ENCODE data around the gene FAM131C.
A peak's percentile ranks its signal among the peaks of the same experiment; 100 is the strongest.

Gene FAM131C

GRCh38 chr1:16099412-16099811, 26.0 kb upstream of the FAM131C start:
- DNase-seq (ENCODE audit: low spot score) = no peak

GRCh38 chr1:16095447-16095846, 22.0 kb upstream of the FAM131C start:
- no peak for DNase-seq (ENCODE audit: low spot score)

DNA sequence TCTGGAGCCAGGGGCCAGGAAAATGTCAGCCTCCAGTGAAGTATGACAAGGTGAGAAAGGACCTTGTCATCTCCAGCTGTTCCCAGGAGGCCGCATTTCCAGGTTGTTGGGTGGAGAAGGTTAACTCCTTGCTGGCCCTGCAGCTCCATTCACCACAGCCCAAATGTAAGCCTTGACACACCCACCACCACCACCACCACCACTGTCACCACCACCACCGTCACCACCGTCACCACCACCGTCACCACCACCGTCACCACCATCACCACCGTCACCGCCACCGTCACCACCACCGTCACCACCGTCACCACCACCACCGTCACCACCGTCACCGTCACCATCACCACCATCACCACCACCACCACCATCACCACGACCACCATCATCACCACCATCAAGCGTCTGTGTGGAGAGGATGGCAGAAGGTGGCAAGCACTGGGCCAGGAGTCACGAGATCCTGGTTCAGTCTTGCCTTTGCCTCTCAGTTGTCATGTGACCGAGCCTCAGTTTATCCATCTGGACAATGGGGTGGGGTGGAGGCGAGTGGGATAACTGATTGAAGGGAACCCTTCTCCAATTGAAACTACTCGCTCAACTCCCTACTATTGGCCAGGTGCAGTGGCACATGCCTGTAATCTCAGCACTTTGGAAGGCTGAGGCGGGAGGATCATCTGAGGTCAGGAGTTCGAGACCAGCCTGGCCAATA, 21.2 kb upstream of the FAM131C start:
- DNase-seq (ENCODE audit: low spot score) = no peak

DNA sequence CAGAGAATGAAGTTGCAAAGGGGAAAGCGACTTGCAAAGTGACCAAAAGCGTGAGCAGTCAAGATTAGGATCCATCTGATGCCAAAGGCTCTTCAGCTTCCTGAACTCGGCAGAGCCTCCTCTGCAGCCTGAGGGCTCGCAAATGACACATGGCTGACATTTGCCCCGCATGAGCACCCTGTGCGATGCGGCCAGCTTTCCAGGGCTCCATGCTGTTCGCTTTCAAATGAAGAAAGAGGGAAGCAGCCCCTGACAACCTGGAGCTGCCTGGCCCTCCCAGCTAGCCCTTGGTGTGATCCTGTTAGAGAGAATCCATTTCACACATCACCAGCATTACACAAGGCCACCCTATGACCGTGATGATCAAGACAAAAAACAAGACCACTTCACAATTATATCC, 20.2 kb upstream of the FAM131C start:
- DNase-seq (ENCODE audit: low spot score) = no peak

- no peak for DNase-seq (ENCODE audit: low spot score)
Observed at GRCh38 chr1:16092923-16093511, 19.6 kb upstream of the FAM131C start.

DNA sequence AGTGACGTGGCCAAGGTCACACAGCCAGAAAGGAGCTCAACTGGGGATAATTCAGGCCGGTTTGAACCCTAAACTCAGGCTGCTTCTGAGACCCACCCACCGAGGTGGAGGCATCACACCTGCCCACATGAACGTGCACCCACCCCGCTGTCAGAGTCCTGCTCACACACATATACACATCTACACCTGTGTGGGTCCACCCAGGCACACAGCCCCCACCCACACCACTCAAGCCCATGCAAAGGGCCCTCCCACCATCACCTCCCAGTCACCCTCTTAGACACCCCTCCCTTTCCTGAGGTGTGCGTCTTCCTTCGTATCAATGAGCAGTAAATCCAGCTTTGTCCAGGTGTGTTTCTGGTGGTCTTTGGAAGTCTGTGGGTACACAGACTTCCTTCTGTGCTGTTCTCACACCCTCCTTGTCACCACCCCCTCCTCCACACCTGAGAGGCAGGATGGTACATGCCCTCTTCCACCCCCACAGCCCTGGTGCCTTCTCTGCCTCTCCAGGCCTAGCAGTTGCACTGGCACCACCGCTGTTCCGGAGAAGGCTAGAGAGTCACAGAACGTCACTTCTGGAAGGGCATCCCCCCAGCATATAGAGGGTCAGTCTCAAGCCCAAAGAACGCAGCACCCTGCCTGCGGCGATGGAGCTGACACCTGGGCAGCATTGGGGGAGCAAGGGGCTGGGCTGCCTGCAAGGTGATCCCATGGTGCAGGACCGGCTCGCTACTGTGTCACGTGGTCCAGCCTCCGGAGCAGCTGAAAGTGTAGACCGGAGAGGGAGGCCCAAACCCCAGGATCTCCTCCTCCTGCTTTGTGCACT, 18.9 kb upstream of the FAM131C start:
- DNase-seq (ENCODE audit: low spot score) = no peak

- no peak for DNase-seq (ENCODE audit: low spot score)
Observed at GRCh38 chr1:16091296-16091695, 17.8 kb upstream of the FAM131C start.

DNA sequence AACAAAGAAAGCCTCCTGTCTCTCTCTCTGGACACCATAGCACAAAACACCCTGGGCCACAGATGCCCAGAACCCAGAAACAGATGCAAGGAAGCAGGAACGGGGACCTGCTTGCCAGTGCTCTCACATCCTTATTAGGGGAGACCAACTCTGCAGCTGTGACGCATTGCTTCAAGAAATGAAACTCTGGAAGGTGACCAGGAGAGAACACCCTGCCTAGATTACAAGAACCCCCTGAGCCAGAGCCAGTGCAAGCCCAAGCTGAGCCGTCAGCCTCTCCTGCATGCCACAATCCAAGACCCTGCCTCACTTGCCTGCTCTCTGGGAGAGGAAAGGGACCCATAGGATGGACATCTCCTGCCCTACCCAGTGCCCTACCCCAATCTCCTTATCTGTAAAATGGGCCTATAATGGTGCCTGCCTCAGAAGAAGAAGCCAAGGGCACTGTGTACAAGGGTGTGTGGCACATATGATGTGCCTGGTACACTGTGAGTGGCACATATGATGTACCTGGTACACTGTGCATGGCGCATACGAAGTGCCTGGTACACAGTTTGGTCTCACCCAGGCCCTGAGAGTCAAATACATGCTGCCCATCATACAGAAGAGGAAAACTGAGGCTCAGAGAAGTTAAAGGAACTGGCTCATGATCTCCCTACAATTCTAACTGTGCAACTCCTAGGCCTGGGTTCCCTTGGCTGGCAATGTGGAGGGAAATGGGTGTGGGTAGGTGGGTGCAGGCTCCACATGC, 16.8 kb upstream of the FAM131C start:
- DNase-seq (ENCODE audit: low spot score) = no peak

DNA sequence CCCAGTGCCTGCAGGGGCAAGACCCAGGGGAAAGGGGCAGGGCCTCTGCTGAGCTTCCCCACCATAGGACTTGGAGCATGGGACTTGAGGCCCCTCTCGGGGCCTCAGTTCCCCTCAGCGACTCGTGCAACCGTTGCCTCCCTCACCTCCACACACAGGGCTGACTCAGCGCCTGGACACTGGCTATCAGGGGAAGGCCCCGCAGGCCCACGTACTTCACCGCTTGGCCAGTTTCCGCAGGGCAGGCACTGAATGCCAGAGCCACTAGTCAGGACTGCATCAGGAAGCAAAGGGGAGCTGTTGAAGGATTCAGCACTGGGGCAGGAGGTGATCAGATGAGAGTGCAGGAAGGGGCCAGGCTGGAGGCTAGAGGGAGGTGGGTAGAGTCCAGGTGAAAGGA, 15.5 kb upstream of the FAM131C start:
- DNase-seq (ENCODE audit: low spot score) = no peak

- DNase-seq (ENCODE audit: low spot score) = no peak
Observed at GRCh38 chr1:16088351-16088911, 15.0 kb upstream of the FAM131C start.

DNA sequence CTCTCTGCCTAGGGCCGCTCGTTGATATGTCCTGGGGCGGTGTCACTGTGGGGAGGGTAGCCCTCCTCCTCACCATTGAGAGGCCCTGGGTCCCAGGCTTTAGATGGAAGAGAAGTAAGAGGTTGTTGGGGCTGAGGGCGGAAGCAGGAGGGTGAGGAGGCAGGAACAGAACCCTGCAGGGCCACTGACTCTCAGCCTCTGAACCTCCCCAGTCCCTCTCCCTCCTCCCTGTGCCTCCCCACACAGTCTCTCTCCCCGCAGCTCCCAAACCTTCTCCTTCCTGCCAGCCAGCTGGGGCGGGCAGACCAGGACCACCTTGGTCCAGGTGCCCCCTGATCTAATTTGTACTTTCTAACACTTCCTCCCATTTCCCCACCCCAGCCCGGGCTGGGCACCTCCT, 14.3 kb upstream of the FAM131C start:
- no peak for DNase-seq (ENCODE audit: low spot score)

- DNase-seq (ENCODE audit: low spot score) = no peak
Observed at GRCh38 chr1:16085522-16085921, 12.1 kb upstream of the FAM131C start.

- no peak for DNase-seq (ENCODE audit: low spot score)
Observed at GRCh38 chr1:16083486-16083885, 10.0 kb upstream of the FAM131C start.

GRCh38 chr1:16082283-16083038, 9.0 kb upstream of the FAM131C start:
- DNase-seq (ENCODE audit: low spot score) = peak; percentile 69

GRCh38 chr1:16081636-16082035, 8.2 kb upstream of the FAM131C start:
- no peak for DNase-seq (ENCODE audit: low spot score)

- no peak for DNase-seq (ENCODE audit: low spot score)
Observed at GRCh38 chr1:16080422-16081150, 7.1 kb upstream of the FAM131C start.

- peak; percentile 77 for DNase-seq (ENCODE audit: low spot score)
Observed at GRCh38 chr1:16078925-16079656, 5.6 kb upstream of the FAM131C start.

DNA sequence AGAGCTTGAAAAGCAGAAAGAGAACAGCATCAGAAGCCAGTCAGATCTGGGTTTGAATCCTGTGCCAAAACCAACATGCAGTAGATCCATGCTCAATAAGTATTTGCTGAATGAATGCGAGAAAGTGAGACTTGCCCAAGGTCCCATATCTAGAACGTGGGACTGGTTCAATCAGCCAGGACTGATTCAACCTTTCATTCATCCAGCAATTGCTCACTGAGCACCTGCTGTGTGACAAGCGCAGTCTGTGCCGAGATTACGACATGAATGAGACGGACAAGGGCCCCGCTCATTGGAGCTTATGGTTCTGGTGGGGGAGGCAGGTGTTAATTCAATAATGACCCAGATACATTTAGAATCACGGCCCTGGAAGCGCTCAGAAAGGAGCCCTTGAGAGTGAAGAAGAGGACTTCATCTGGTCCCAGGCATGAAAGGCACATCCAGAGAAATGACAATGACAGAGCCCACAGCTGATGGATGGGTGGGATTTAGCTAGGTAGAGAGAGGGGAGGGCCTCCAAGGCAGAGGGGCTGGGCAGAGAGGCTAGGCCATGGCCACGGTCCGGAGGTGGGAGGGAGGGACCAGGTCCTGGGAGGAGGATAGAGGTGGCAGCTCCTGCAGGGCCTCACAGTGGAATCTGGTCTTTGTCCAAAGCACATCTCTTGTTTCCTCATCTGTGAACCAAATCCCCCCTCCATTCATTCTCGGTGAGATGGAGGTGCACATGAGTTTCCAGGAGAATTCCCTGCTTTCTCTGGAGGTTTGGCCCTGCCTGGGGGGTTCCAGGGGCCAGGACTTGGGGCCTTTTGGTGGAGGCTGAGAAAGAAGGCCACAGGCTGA, 4.2 kb upstream of the FAM131C start:
- DNase-seq (ENCODE audit: low spot score) = no peak

DNA sequence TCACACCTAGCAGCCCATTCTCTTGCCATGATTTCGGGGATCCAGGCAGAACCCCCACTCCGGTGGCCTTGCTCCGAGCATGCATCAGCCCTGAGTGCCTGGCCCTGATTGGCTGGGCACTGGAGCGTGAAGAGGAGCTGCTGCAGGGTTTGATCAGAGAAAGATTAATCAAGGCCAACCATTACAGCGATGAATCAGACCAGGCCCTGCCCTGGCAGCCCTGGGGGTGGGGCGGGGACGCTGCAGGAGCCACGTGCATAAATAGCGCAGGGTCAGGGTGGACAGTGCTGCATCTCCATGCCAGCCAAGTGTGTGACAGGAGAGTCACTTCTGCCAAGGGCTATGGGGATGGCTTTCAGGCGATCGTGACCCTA, 3.4 kb upstream of the FAM131C start:
- DNase-seq (ENCODE audit: low spot score) = no peak

Measured in activated CD4-positive, alpha-beta T cell treated with anti-CD3 and anti-CD28 coated beads, Interleukin-2, Interleukin-4, amounts not matched to agents 100 ng/mL and 50 ng/mL, durations not matched to agents 16 hours and 8 hours (primary cell).